Cardiac muscle cell (in vitro differentiated cells and primary cell): ENCODE results near the gene PIWIL4. TPM values are rescaled to one million over a fixed set of nuclear protein-coding genes. Genes with fewer than 3 reads are reported as not detected.
"Not testable (repeated sequence)": the region's sequence is repeated elsewhere in the genome, so short reads cannot be mapped to it uniquely, and the experiment has no call there.

ENCODE experiments used
- DNase-seq, 2 donors: peaks; one replicate each; pipeline versions ENCODE4 v3.0.0 to v3.0.0-alpha.2; 2010 to 2017; ENCODE audit warnings: low read depth in 1 of 2, low spot score in 1 of 2
- H3K27ac ChIP-seq: fragments of 200-600 bp; sonication (generic); 2 replicates; pipeline ENCODE4 v1.5.1; 2016
- H3K27me3 ChIP-seq: fragments of 200-600 bp; sonication (generic); 2 replicates; pipeline ENCODE4 v1.6.0; 2016; ENCODE audit warnings: control low read depth
- H3K36me3 ChIP-seq: fragments of 200-600 bp; sonication (generic); 2 replicates; pipeline ENCODE4 v1.5.1; 2016; ENCODE audit warnings: control low read depth
- H3K4me1 ChIP-seq: fragments of 200-600 bp; sonication (generic); 2 replicates; pipeline ENCODE4 v1.8.1; 2017; ENCODE audit warnings: low read depth, mild to moderate bottlenecking, mixed run types
- H3K4me3 ChIP-seq: fragments of 200-600 bp; sonication (generic); 2 replicates; pipeline ENCODE4 v1.5.1; 2016; ENCODE audit warnings: mild to moderate bottlenecking
- H3K9me3 ChIP-seq: fragments of 200-600 bp; sonication (generic); 2 replicates; pipeline ENCODE4 v1.5.1; 2017; ENCODE audit warnings: low read depth, mild to moderate bottlenecking, control low read depth
- polyA plus RNA-seq: library from polyadenylated mRNA; unstranded; fragments of >200 nt; fragmentation: Nextera tagmentation; extraction: Ambion mirVana; gene quantifications from 2 replicates; pipeline ENCODE4 v1.2.1, GENCODE V29; 2016
- total RNA-seq: library from RNA; depleted of rRNA; stranded (reverse); fragments of >200 nt; gene quantifications from 2 replicates; pipeline ENCODE4 v1.2.3, GENCODE V29; 2016
- TF ChIP-seq, protein P1 (sequence below): IDR thresholded peaks from 2 replicates; pipeline ENCODE4 v1.5.1; 2012; ENCODE audit warnings: low read depth, mild to moderate bottlenecking, low read length

The PIWIL4 gene
- total and polyA plus RNA-seq, 2 experiments from 2014 or later: 0.18 to 1.8 TPM

GRCh38 chr11:94568200-94568599, 1.0 kb downstream of the PIWIL4 start:
- H3K9me3 ChIP-seq: no peaks in the 10 kb centered on the region
- H3K36me3 ChIP-seq: no peaks in the 10 kb centered on the region
- H3K27ac ChIP-seq: no peak overlapping the region
- no peaks in the 10 kb centered on the region for H3K27me3 ChIP-seq
- no peak overlapping the region for H3K4me3 ChIP-seq
- DNase-seq: no peak
- H3K4me1 ChIP-seq: peaks cover 12% of the 10 kb centered on the region
- TF ChIP-seq, protein P1, sequence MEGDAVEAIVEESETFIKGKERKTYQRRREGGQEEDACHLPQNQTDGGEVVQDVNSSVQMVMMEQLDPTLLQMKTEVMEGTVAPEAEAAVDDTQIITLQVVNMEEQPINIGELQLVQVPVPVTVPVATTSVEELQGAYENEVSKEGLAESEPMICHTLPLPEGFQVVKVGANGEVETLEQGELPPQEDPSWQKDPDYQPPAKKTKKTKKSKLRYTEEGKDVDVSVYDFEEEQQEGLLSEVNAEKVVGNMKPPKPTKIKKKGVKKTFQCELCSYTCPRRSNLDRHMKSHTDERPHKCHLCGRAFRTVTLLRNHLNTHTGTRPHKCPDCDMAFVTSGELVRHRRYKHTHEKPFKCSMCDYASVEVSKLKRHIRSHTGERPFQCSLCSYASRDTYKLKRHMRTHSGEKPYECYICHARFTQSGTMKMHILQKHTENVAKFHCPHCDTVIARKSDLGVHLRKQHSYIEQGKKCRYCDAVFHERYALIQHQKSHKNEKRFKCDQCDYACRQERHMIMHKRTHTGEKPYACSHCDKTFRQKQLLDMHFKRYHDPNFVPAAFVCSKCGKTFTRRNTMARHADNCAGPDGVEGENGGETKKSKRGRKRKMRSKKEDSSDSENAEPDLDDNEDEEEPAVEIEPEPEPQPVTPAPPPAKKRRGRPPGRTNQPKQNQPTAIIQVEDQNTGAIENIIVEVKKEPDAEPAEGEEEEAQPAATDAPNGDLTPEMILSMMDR: no peak

DNA sequence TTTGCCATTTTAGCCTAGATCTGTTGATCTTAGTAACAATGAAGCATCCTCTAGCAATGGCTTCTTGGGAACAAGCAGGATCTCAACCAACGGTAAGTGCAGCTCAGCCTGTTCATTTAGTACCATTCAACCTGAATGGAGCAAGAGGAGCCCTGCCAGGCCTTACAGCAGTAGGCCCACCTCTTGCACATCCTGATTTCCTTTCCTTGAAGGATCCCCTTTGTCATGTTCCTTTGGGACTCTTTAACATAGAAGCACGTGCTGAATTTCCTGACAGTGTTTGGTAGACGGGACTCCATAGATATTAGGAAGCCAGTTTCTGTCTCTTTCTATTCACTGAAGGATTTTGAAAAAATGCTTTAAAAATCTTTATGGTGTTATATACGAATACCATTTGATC, 1.5 kb downstream of the PIWIL4 start:
- Histone ChIP-seq H3K4me1 (peaks cover 7% of the 10 kb centered on the region), H3K27me3 (no peaks in the 10 kb centered on the region), H3K9me3 (no peaks in the 10 kb centered on the region), H3K27ac (no peak overlapping the region), H3K36me3 (no peaks in the 10 kb centered on the region), H3K4me3 (no peak overlapping the region)
- no peak for DNase-seq
- TF ChIP-seq, protein P1: no peak

- H3K4me3 ChIP-seq, H3K9me3 ChIP-seq, H3K4me1 ChIP-seq, H3K27me3 ChIP-seq, H3K27ac ChIP-seq, DNase-seq, H3K36me3 ChIP-seq: not testable (repeated sequence)
Observed at GRCh38 chr11:94572975-94573374, 5.8 kb downstream of the PIWIL4 start.

- Histone ChIP-seq H3K9me3 (no peaks in the 10 kb centered on the region), H3K4me1 (no peaks in the 10 kb centered on the region), H3K4me3 (no peak overlapping the region), H3K27me3 (no peaks in the 10 kb centered on the region), H3K27ac (no peak overlapping the region), H3K36me3 (no peaks in the 10 kb centered on the region)
- TF ChIP-seq, protein P1: no peak
- DNase-seq: peak in 1 of 2 donors; percentile 87
Observed at GRCh38 chr11:94574193-94574961, 7.2 kb downstream of the PIWIL4 start.

DNA sequence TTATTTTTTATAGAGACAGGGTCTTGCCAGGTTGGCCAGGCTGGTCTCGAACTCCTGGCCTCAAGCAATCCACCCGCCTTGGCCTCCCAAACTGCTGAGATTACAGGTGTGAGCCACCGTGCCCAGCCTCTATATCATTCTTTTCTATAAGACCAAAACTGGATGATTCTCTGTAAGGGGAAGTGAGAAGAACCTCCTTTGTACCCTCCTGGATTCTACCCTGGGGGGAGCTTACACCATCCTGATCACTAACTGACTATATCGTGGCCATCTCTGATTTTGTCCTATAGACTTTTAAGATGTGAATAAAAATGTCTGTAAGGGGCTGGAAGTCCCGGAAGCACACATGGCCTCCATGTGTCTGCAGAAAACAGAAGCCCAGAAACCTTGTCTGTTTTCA, 9.1 kb downstream of the PIWIL4 start:
- TF ChIP-seq, protein P1: no peak
- Histone ChIP-seq H3K27me3 (no peaks in the 10 kb centered on the region), H3K27ac (no peak overlapping the region), H3K9me3 (no peaks in the 10 kb centered on the region), H3K4me1 (no peaks in the 10 kb centered on the region), H3K36me3 (no peaks in the 10 kb centered on the region), H3K4me3 (no peak overlapping the region)
- DNase-seq: no peak

DNA sequence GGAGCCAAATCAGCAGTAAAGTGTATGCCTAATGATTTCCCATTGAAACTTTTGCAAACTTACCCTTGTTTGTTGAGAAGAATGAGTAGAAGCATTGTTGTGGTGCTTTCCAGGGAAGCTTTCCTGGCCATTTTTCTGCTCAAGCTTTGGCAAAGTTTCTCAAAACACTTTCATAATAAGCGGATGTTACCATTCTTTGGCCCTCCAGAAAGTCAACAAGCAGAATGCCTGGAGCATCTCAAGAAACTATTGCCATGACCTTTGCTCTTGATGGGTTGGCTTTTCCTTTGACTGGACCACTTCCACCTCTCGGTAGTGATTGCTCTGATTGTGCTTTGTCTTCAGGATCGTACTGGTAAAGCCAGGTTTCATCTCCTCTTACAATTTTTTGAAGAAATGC, 10.7 kb downstream of the PIWIL4 start:
- H3K4me3 ChIP-seq: no peak overlapping the region
- no peaks in the 10 kb centered on the region for H3K36me3 ChIP-seq
- TF ChIP-seq, protein P1: no peak
- H3K9me3 ChIP-seq: no peaks in the 10 kb centered on the region
- no peaks in the 10 kb centered on the region for H3K4me1 ChIP-seq
- H3K27me3 ChIP-seq: no peaks in the 10 kb centered on the region
- DNase-seq: no peak
- no peak overlapping the region for H3K27ac ChIP-seq
